IMR-90 (cell line): ENCODE results near the gene DOHH. TPM values are rescaled to one million over a fixed set of nuclear protein-coding genes. Genes with fewer than 3 reads are reported as not detected.

Experiments
- ATAC-seq: fragments of 200-7000 bp; cut with Tn5 transposase; 2 replicates; pipeline ENCODE4 v1.9.1; 2020; ENCODE audit warnings: low read depth, mild to moderate bottlenecking, moderate library complexity
- BruUV-seq: library from RNA; stranded (reverse); fragments of 400-500 nt; replicated peaks from 2 replicates; lab custom pipeline; 2021; lab: Mats Ljungman, UMichigan
- CTCF ChIA-PET: fragments of 300-600 bp; formaldehyde crosslinking; extraction: SDS; loops from one replicate; lab custom pipeline; 2021; ENCODE audit warnings: antibody characterized with exemption; lab: Yijun Ruan, JAX
- POLR2A ChIA-PET: fragments of 300-600 bp; sonication (Branson Sonifier 250); formaldehyde crosslinking; loops from one replicate; lab custom pipeline; 2022; ENCODE audit warnings: antibody characterized with exemption; ENCODE audit not compliant: unreplicated experiment; lab: Charles Lee
- DNase-seq: peaks from one replicate; pipeline ENCODE4 v3.0.0; 2013
- H2AFZ ChIP-seq: replicated peaks from 2 replicates; pipeline ENCODE3; 2013; ENCODE audit warnings: low read length, mild to moderate bottlenecking; ENCODE audit not compliant: poor library complexity
- H2AK5ac ChIP-seq: 2 replicates; pipeline ENCODE4 v1.6.1; 2013; ENCODE audit warnings: low read depth, low read length, inconsistent platforms
- H2AK9ac ChIP-seq: replicated peaks from 2 replicates; pipeline ENCODE3; 2013; ENCODE audit warnings: mild to moderate bottlenecking, low read depth, low read length, moderate library complexity; ENCODE audit not compliant: poor library complexity
- H2BK120ac ChIP-seq: 2 replicates; pipeline ENCODE4 v1.6.1; 2013; ENCODE audit warnings: low read depth, low read length, inconsistent platforms
- H2BK15ac ChIP-seq: 3 replicates; pipeline ENCODE4 v1.6.1; 2013; ENCODE audit warnings: low read depth, low read length, inconsistent platforms
- H2BK20ac ChIP-seq: 2 replicates; pipeline ENCODE4 v1.6.1; 2013; ENCODE audit warnings: low read depth, mild to moderate bottlenecking, inconsistent platforms, low read length, moderate library complexity
- H2BK5ac ChIP-seq: 2 replicates; pipeline ENCODE4 v1.6.1; 2013; ENCODE audit warnings: mild to moderate bottlenecking, low read depth, low read length, inconsistent platforms; ENCODE audit not compliant: poor library complexity, severe bottlenecking
- H3K14ac ChIP-seq: replicated peaks from 2 replicates; pipeline ENCODE4 v1.6.1; 2013; ENCODE audit warnings: low read depth, low read length, inconsistent platforms
- H3K18ac ChIP-seq: 2 replicates; pipeline ENCODE4 v1.6.1; 2013; ENCODE audit warnings: low read depth, low read length, control low read depth
- H3K23ac ChIP-seq: 2 replicates; pipeline ENCODE4 v1.6.1; 2013; ENCODE audit warnings: low read depth, low read length, inconsistent platforms
- H3K27ac ChIP-seq: 2 replicates; pipeline ENCODE4 v1.5.1; 2013; ENCODE audit warnings: mild to moderate bottlenecking, control low read depth, low read length; ENCODE audit not compliant: insufficient read depth
- H3K27me3 ChIP-seq: 2 replicates; pipeline ENCODE4 v1.6.1; 2013; ENCODE audit warnings: low read length; ENCODE audit not compliant: control insufficient read depth, insufficient read depth
- H3K36me3 ChIP-seq: 2 replicates; pipeline ENCODE4 v1.6.1; 2013; ENCODE audit warnings: low read length, mixed read lengths; ENCODE audit not compliant: control insufficient read depth, insufficient read depth
- H3K4ac ChIP-seq: 2 replicates; pipeline ENCODE4 v1.6.1; 2013; ENCODE audit warnings: low read depth, low read length, inconsistent platforms
- H3K4me1 ChIP-seq: 2 replicates; pipeline ENCODE4 v1.6.1; 2013; ENCODE audit warnings: low read length, mixed read lengths; ENCODE audit not compliant: control insufficient read depth, insufficient read depth
- H3K4me2 ChIP-seq: 2 replicates; pipeline ENCODE4 v1.6.1; 2013; ENCODE audit warnings: low read depth, mild to moderate bottlenecking, control low read depth, low read length, moderate library complexity
- H3K4me3 ChIP-seq: 2 replicates; pipeline ENCODE4 v1.5.1; 2013; ENCODE audit warnings: low read depth, mild to moderate bottlenecking, control low read depth, low read length, moderate library complexity; ENCODE audit not compliant: insufficient read depth
- H3K56ac ChIP-seq: 2 replicates; pipeline ENCODE4 v1.6.1; 2013; ENCODE audit warnings: low read length, inconsistent platforms; ENCODE audit not compliant: insufficient read depth; ENCODE audit errors: extremely low read depth
- H3K79me1 ChIP-seq, 2 experiments: 2 replicates each; pipeline ENCODE4 v1.6.1; 2013; ENCODE audit warnings: low read length in 2 of 2, inconsistent platforms in 1 of 2, low read depth in 1 of 2
- H3K9ac ChIP-seq: 2 replicates; pipeline ENCODE4 v1.6.1; 2013; ENCODE audit warnings: low read depth, low read length, control low read depth
- H3K9me1 ChIP-seq: 2 replicates; pipeline ENCODE4 v1.6.1; 2013; ENCODE audit warnings: low read length, inconsistent platforms; ENCODE audit not compliant: insufficient read depth
- H3K9me3 ChIP-seq: 2 replicates; pipeline ENCODE4 v1.6.1; 2013; ENCODE audit warnings: low read length; ENCODE audit not compliant: control insufficient read depth, insufficient read depth
- H4K20me1 ChIP-seq: 2 replicates; pipeline ENCODE4 v1.6.1; 2013; ENCODE audit warnings: low read length, inconsistent platforms; ENCODE audit not compliant: insufficient read depth
- H4K5ac ChIP-seq: 2 replicates; pipeline ENCODE4 v1.6.1; 2013; ENCODE audit warnings: mild to moderate bottlenecking, low read depth, low read length, control low read depth
- H4K8ac ChIP-seq, 2 experiments: 2 replicates each; pipeline ENCODE4 v1.6.1; 2013; ENCODE audit warnings: low read depth in 2 of 2, low read length in 2 of 2, control low read depth in 1 of 2, inconsistent platforms in 1 of 2
- H4K91ac ChIP-seq: 2 replicates; pipeline ENCODE4 v1.6.1; 2013; ENCODE audit warnings: low read depth, low read length, inconsistent platforms; ENCODE audit not compliant: insufficient read depth
- BHLHE40 ChIP-seq: fragments of 150-350 bp; IDR thresholded peaks from 2 replicates; pipeline ENCODE4 v1.6.1; 2016; ENCODE audit warnings: mild to moderate bottlenecking, low read depth, low read length
- CEBPB ChIP-seq: IDR thresholded peaks from 2 replicates; pipeline ENCODE4 v1.6.1; 2012; ENCODE audit warnings: low read depth, low read length, improper control_type of control experiment
- CHD1 ChIP-seq: IDR thresholded peaks from 2 replicates; pipeline ENCODE4 v1.6.1; 2012; ENCODE audit warnings: low read depth, low read length, improper control_type of control experiment
- FOS ChIP-seq: fragments of 150-350 bp; IDR thresholded peaks from 2 replicates; pipeline ENCODE4 v1.6.1; 2016; ENCODE audit warnings: low read depth, low read length
- WGBS, 2 experiments: methylation state at CpG; one replicate each; pipeline versions ENCODE4 v1.1.5 to v1.1.7; 2013; ENCODE audit warnings: missing lambda C conversion rate in 2 of 2; ENCODE audit not compliant: insufficient read length in 1 of 2; ENCODE audit errors: extremely low coverage in 2 of 2; 5-methylcytosine and 5-hydroxymethylcytosine counted together
- dilution Hi-C: fragments of 300-500 bp; cut with HindIII; formaldehyde crosslinking; loops from one replicate; pipeline ENCODE4 v1.14.3; 2018; ENCODE audit warnings: low sequenced_read_pairs; ENCODE audit not compliant: unreplicated experiment
- in situ Hi-C: fragments of 300-500 bp; cut with MboI; formaldehyde crosslinking; loops from 3 replicates; pipeline ENCODE4 v1.14.3; 2019; ENCODE audit warnings: low sequenced_read_pairs, inconsistent platforms, mixed read lengths
- intact Hi-C: fragments of 100-400 bp; cut with micrococcal nuclease; formaldehyde crosslinking; loops from 2 replicates; pipeline ENCODE4 v1.10.0; 2022
- polyA plus RNA-seq, 3 experiments: library from polyadenylated mRNA; depleted of rRNA; stranded (reverse); fragments of >200 nt; gene quantifications; 2 replicates each; pipeline ENCODE4 v1.2.3, GENCODE V29; 2012; ENCODE audit warnings: low replicate concordance in 1 of 3
- total RNA-seq: library from RNA; depleted of rRNA; stranded (reverse); fragments of >200 nt; gene quantifications from 2 replicates; pipeline ENCODE4 v1.2.3, GENCODE V29; 2012

DOHH gene
- total and polyA plus RNA-seq, 2 of the 4 experiments (the other 2 are of a cell fraction), result 3.2 to 9.2 TPM

GRCh38 chr19:3509566-3509989 is 9.1 kb upstream of the DOHH start:
- H3K9me3 ChIP-seq, result no peaks in the 10 kb centered on the region
- peak overlapping the region; percentile 47; the same call in 1 of the 2 replicates for H3K4ac ChIP-seq
- H4K5ac ChIP-seq, result no peak overlapping the region
- no peak overlapping the region; the same call in 1 of the 2 replicates for H2BK120ac ChIP-seq
- no peak overlapping the region for H3K4me2 ChIP-seq
- H3K27ac ChIP-seq, result peak overlapping the region; percentile 1; the same call in 1 of the 2 replicates
- dilution Hi-C loops (no loop called here), intact Hi-C loops (loop anchor here (5.0 kb wide), 1 partner anchor 118 kb away; the partner anchor contains the start of gene CACTIN), in situ Hi-C loops (no loop called here)
- H3K9me1 ChIP-seq, result peaks cover 21% of the 10 kb centered on the region
- no peaks in the 10 kb centered on the region for H3K27me3 ChIP-seq
- peak overlapping the region; percentile 38; the same call in 1 of the 2 replicates for H4K91ac ChIP-seq
- H3K18ac ChIP-seq, result no peak overlapping the region
- H3K23ac ChIP-seq, result peak overlapping the region; percentile 65; the same call in 1 of the 2 replicates
- peaks cover 3 to 87% of the 10 kb centered on the region in 2 experiments; a peak in 3 of 4 replicates for H3K79me1 ChIP-seq
- peak overlapping the region; percentile 89 for H2AK9ac ChIP-seq
- peak overlapping the region; percentile 93; the same call in 1 of the 2 replicates for H2AK5ac ChIP-seq
- peaks cover 13% of the 10 kb centered on the region for H3K36me3 ChIP-seq
- H3K9ac ChIP-seq, result no peak overlapping the region
- no peak overlapping the region for H2BK20ac ChIP-seq
- peak overlapping the region; percentile 56 for H2AFZ ChIP-seq
- no peak for ATAC-seq
- BruUV-seq, result no TSS peak
- no peak overlapping the region for H4K8ac ChIP-seq
- POLR2A ChIA-PET, result no interaction called here
- no peak overlapping the region for H2BK15ac ChIP-seq
- WGBS, 2 experiments, result 98% methylated on average over 6 of the region's 15 CpGs; no CpG with 5 or more reads in 1 of the 2 experiments
- CTCF ChIA-PET, result no interaction called here
- peak overlapping the region; percentile 9 for H2BK5ac ChIP-seq
- peak; percentile 80 for DNase-seq
- no peak for TF ChIP-seq CHD1
- TF ChIP-seq FOS, result peak; percentile 78
- TF ChIP-seq CEBPB, result no peak
- 0 out of 2 replicates have a peak, but pooled peaks have one; percentile 8 for TF ChIP-seq BHLHE40
- no peak overlapping the region for H3K56ac ChIP-seq
- H3K14ac ChIP-seq, result peak overlapping the region; percentile 58; the same call in 1 of the 2 replicates
- H3K4me3 ChIP-seq, result no peak overlapping the region
- peaks cover 74% of the 10 kb centered on the region for H4K20me1 ChIP-seq
- H3K4me1 ChIP-seq, result peaks cover 20% of the 10 kb centered on the region
